GM23338 (cell line): Measurements from ENCODE around the gene B3GALT4. TPM values are rescaled to one million over a fixed set of nuclear protein-coding genes. Genes with fewer than 3 reads are reported as not detected.
A peak's percentile ranks its signal among the peaks of the same experiment; 100 is the strongest.

Source experiments
- ATAC-seq: fragments of 200-7000 bp; cut with Tn5 transposase; 3 replicates; pipeline ENCODE4 v1.9.1; 2020
- DNase-seq: peaks from one replicate; pipeline ENCODE4 v3.0.0-alpha.2; 2015; ENCODE audit warnings: low spot score
- H2AFZ ChIP-seq: fragments of 200-600 bp; sonication (generic); 2 replicates; pipeline ENCODE4 v1.8.0; 2016; ENCODE audit warnings: antibody characterized with exemption, mild to moderate bottlenecking, moderate library complexity
- H3F3A ChIP-seq: fragments of 200-600 bp; sonication (generic); replicated peaks from 2 replicates; pipeline ENCODE4 v1.8.0; 2017; ENCODE audit warnings: antibody characterized with exemption, mixed run types, low read depth
- H3K27ac ChIP-seq: fragments of 200-600 bp; sonication (generic); 2 replicates; pipeline ENCODE4 v1.6.1; 2016; ENCODE audit warnings: low read depth
- H3K27me3 ChIP-seq: fragments of 200-600 bp; sonication (generic); 2 replicates; pipeline ENCODE4 v1.8.0; 2016; ENCODE audit warnings: mild to moderate bottlenecking, mixed run types, moderate library complexity; ENCODE audit not compliant: insufficient read depth
- H3K36me3 ChIP-seq: fragments of 200-600 bp; sonication (generic); 2 replicates; pipeline ENCODE4 v1.8.0; 2016; ENCODE audit warnings: mild to moderate bottlenecking; ENCODE audit not compliant: insufficient read depth
- H3K4me1 ChIP-seq: fragments of 200-600 bp; sonication (generic); 2 replicates; pipeline ENCODE4 v1.8.0; 2016; ENCODE audit warnings: mild to moderate bottlenecking, moderate library complexity; ENCODE audit not compliant: insufficient read depth
- H3K4me2 ChIP-seq: fragments of 200-600 bp; sonication (generic); 2 replicates; pipeline ENCODE4 v1.7.1; 2017; ENCODE audit warnings: mixed run types
- H3K4me3 ChIP-seq: fragments of 200-600 bp; sonication (generic); 2 replicates; pipeline ENCODE4 v1.6.1; 2016; ENCODE audit warnings: mixed run types
- H3K79me2 ChIP-seq: fragments of 200-600 bp; sonication (generic); replicated peaks from 2 replicates; pipeline ENCODE4 v1.8.0; 2017; ENCODE audit warnings: mild to moderate bottlenecking; ENCODE audit not compliant: insufficient read depth
- H3K9me2 ChIP-seq: fragments of 200-600 bp; sonication (generic); 2 replicates; pipeline ENCODE4 v1.8.0; 2017; ENCODE audit not compliant: insufficient read depth
- H4K20me1 ChIP-seq: fragments of 200-600 bp; sonication (generic); replicated peaks from 2 replicates; pipeline ENCODE4 v1.8.0; 2017; ENCODE audit warnings: mild to moderate bottlenecking; ENCODE audit not compliant: insufficient read depth
- H3K27ac Mint-ChIP-seq: 2 replicates; pipeline ENCODE4 v1.8.0; 2020; ENCODE audit warnings: inconsistent platforms, mild to moderate bottlenecking, moderate library complexity, mixed read lengths
- H3K27me3 Mint-ChIP-seq: 3 replicates; pipeline ENCODE4 v1.8.0; 2022; ENCODE audit warnings: low read depth, mild to moderate bottlenecking, moderate library complexity, mixed read lengths, inconsistent platforms; ENCODE audit not compliant: insufficient read depth, poor library complexity
- H3K36me3 Mint-ChIP-seq: 3 replicates; pipeline ENCODE4 v1.8.0; 2021; ENCODE audit warnings: low read depth, mild to moderate bottlenecking, inconsistent platforms, moderate library complexity, mixed read lengths
- H3K4me1 Mint-ChIP-seq: 3 replicates; pipeline ENCODE4 v1.8.0; 2020; ENCODE audit warnings: mild to moderate bottlenecking, inconsistent platforms, mixed read lengths
- H3K4me3 Mint-ChIP-seq: 3 replicates; pipeline ENCODE4 v1.8.0; 2021; ENCODE audit warnings: moderate library complexity, mild to moderate bottlenecking, inconsistent platforms, mixed read lengths
- H3K9me3 Mint-ChIP-seq: 3 replicates; pipeline ENCODE4 v1.8.0; 2020; ENCODE audit warnings: moderate library complexity, mild to moderate bottlenecking, inconsistent platforms, mixed read lengths
- CTCF ChIP-seq, 2 experiments: fragments of 200-600 bp in 1 of 2; sonication (generic) in 1 of 2; conservative IDR thresholded peaks; 2 replicates each; pipeline versions ENCODE4 v1.5.1 to v1.6.1; 2016 to 2017; ENCODE audit warnings: antibody characterized with exemption in 2 of 2, low read depth in 2 of 2, mild to moderate bottlenecking in 2 of 2, moderate library complexity in 1 of 2
- ETS1 ChIP-seq: IDR thresholded peaks from 2 replicates; pipeline ENCODE4 v1.6.1; 2016; ENCODE audit warnings: antibody characterized with exemption
- JUNB ChIP-seq: IDR thresholded peaks from one replicate; pipeline ENCODE4 v1.6.1; 2016; ENCODE audit warnings: antibody characterized with exemption; ENCODE audit not compliant: unreplicated experiment
- NANOG ChIP-seq: IDR thresholded peaks from 2 replicates; pipeline ENCODE4 v1.6.1; 2016; ENCODE audit warnings: antibody characterized with exemption, borderline replicate concordance
- POLR2AphosphoS5 ChIP-seq: IDR thresholded peaks from 2 replicates; pipeline ENCODE4 v1.6.1; 2016; ENCODE audit warnings: antibody characterized with exemption, low read depth
- ZNF331 ChIP-seq: fragments of 250-450 bp; sonication (Bioruptor Pico); IDR thresholded peaks from 2 replicates; pipeline ENCODE4 v1.5.0; 2020; ENCODE audit warnings: low read depth, mild to moderate bottlenecking, moderate library complexity
- polyA plus RNA-seq: library from polyadenylated mRNA; unstranded; fragments of >200 nt; fragmentation: Nextera tagmentation; extraction: Ambion mirVana; gene quantifications from 2 replicates; pipeline ENCODE4 v1.2.1, GENCODE V29; 2016
- total RNA-seq: library from RNA; depleted of rRNA; stranded (reverse); fragments of >200 nt; shearing (Covaris generic); gene quantifications from 2 replicates; pipeline ENCODE4 v1.2.3, GENCODE V29; 2014

The B3GALT4 gene
- total and polyA plus RNA-seq, 2 experiments from 2014 or later, result 1.3 to 2.3 TPM

- no peak for TF ChIP-seq ETS1
- TF ChIP-seq NANOG, result no peak
- no peak for TF ChIP-seq CTCF (conservative IDR thresholded peaks at IDR 0.05; ENCODE audit: low read depth in 2 of 2)
- no peak for TF ChIP-seq POLR2AphosphoS5
Measured at GRCh38 chr6:33264015-33264414, 12.9 kb upstream of the B3GALT4 start (continued).

GRCh38 chr6:33271117-33271467 lies 5.8 kb upstream of the B3GALT4 start:
- peak overlapping the region; percentile 97 for H3K4me3 Mint-ChIP-seq
- peaks cover 28% of the 10 kb centered on the region for H3K27me3 Mint-ChIP-seq
- peak overlapping the region; percentile 84 for H3K27ac ChIP-seq
- H3K36me3 ChIP-seq, result peaks cover 48% of the 10 kb centered on the region
- H3K27ac Mint-ChIP-seq, result peak overlapping the region; percentile 100
- peak overlapping the region; percentile 84 for H3K4me2 ChIP-seq
- DNase-seq, result no peak
- peaks cover 53% of the 10 kb centered on the region for H3K79me2 ChIP-seq
- peaks cover 46% of the 10 kb centered on the region for H3F3A ChIP-seq
- H4K20me1 ChIP-seq, result peaks cover 36% of the 10 kb centered on the region
- no peaks in the 10 kb centered on the region for H3K9me2 ChIP-seq
- peak overlapping the region; percentile 84 for H2AFZ ChIP-seq
- H3K36me3 Mint-ChIP-seq, result peaks cover 73% of the 10 kb centered on the region
- peak overlapping the region; percentile 99 for H3K4me3 ChIP-seq
- TF ChIP-seq JUNB (no peak), CTCF (conservative IDR thresholded peaks at IDR 0.05; ENCODE audit: low read depth in 2 of 2) (0 out of 4 replicates have a peak, but pooled peaks of 1 of the 2 experiments have one; percentile 23)
- H3K27me3 ChIP-seq, result no peaks in the 10 kb centered on the region
- peaks cover 30% of the 10 kb centered on the region for H3K4me1 Mint-ChIP-seq
- peak; percentile 30 for ATAC-seq
- peaks cover 36% of the 10 kb centered on the region for H3K4me1 ChIP-seq
- H3K9me3 Mint-ChIP-seq, result peaks cover 6% of the 10 kb centered on the region; the same call in 1 of the 3 replicates

GRCh38 chr6:33271468-33272274 lies 5.3 kb upstream of the B3GALT4 start, which contains the start of the genes RPS18 and VPS52:
RPS18 (plus strand) TSS chr6:33272075; CDS start chr6:33272120, 45 bp downstream.
VPS52 (minus strand) TSS chr6:33271876; CDS start chr6:33271675, 201 bp downstream.
- Mint-ChIP-seq H3K36me3 (peaks cover 73% of the 10 kb centered on the region), H3K27me3 (peaks cover 28% of the 10 kb centered on the region), H3K4me1 (peaks cover 35% of the 10 kb centered on the region), H3K4me3 (peak within 1 kb of the TSS; percentile 97), H3K9me3 (peaks cover 6% of the 10 kb centered on the region; the same call in 1 of the 3 replicates), H3K27ac (peak within 1 kb of the TSS; percentile 100)
- Histone ChIP-seq H3K4me3 (peak within 1 kb of the TSS; percentile 99), H2AFZ (peak within 1 kb of the TSS; percentile 84), H3K27ac (peak within 1 kb of the TSS; percentile 96), H3K27me3 (no peaks in the 10 kb centered on the region), H4K20me1 (peaks cover 36% of the 10 kb centered on the region), H3F3A (peaks cover 51% of the 10 kb centered on the region), H3K36me3 (peaks cover 54% of the 10 kb centered on the region), H3K9me2 (no peaks in the 10 kb centered on the region), H3K79me2 (peaks cover 53% of the 10 kb centered on the region), H3K4me1 (peaks cover 41% of the 10 kb centered on the region), H3K4me2 (peak within 1 kb of the TSS; percentile 100)
- DNase-seq (peak; percentile 100), ATAC-seq (peak; percentile 88)
- TF ChIP-seq ETS1 (peak; percentile 78), ZNF331 (CRISPR knock-in tag) (no peak)
